GM19351 (cell line): Measurements from ENCODE around the gene LNP1.
"Not testable (repeated sequence)": the region's sequence is repeated elsewhere in the genome, so short reads cannot be mapped to it uniquely, and the experiment has no call there.

Source experiments
- ATAC-seq: cut with Tn5 transposase; IDR thresholded peaks from one replicate; pipeline ENCODE4 v1.9.1; 2021; ENCODE audit warnings: mild to moderate bottlenecking, moderate library complexity; ENCODE audit not compliant: unreplicated experiment

The LNP1 gene

DNA sequence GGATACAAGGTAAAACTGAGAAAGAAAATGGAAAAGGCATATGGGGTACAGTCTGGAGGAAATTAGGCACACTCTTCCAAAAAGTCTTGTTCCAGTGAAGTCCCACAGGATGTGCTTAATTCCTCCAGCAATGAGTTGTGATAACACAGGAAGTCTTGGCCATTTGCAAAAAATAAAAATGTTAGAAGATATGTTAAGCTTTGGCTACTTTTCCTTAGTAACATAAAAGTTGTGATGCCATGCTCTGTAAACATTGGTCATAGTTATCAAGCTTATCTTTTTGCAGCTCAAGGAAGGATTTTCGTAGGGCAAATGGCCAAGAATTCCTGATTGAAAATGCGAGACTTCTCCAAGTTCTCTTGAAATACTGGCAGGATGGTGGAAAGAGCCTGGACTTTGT, 26.4 kb downstream of the LNP1 start:
- no peak for ATAC-seq

DNA sequence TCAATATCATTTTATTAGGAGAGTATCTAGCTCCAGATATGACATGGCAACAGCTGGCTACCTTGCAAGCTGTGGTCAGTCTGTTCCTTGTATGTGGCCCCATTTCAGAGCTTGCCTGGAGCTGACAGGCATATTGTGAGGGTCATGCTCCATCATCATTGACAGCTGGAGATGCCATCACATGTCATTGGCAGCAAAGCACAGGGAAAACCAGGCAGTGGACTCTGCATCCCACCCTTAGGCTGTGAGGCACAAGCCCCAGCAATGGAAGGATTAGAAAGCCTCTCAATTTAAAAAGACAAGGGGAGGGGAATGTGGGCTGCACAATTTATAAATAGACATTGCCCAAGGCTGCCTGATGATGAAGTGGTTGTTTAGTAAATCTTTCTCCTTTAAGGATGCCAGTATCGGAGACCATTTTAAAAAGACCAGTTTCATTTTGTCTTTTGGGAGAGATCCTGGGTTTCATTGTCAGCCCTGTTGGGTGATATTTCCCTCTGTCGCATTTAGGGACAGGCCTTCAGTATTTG, 27.9 kb downstream of the LNP1 start:
- no peak for ATAC-seq

DNA sequence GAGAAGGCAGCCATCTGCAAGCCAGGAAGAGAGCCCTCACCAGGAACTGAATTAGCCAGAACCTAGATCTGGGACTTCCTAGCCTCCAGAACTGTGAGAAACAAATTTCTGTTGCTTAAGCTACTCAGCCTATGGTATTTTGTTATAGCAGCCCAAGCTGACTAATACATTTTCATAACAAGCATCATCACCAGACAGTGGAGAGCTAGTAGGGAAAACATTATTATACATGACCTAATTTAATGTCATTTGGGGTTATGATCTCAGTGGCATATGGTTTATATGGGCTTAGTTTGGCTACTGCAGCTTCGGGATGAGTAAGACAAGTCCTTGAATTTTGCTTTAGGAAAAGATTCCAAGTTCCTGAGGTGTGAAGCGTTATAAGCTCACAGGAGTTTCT, 35.6 kb downstream of the LNP1 start:
- no peak for ATAC-seq

DNA sequence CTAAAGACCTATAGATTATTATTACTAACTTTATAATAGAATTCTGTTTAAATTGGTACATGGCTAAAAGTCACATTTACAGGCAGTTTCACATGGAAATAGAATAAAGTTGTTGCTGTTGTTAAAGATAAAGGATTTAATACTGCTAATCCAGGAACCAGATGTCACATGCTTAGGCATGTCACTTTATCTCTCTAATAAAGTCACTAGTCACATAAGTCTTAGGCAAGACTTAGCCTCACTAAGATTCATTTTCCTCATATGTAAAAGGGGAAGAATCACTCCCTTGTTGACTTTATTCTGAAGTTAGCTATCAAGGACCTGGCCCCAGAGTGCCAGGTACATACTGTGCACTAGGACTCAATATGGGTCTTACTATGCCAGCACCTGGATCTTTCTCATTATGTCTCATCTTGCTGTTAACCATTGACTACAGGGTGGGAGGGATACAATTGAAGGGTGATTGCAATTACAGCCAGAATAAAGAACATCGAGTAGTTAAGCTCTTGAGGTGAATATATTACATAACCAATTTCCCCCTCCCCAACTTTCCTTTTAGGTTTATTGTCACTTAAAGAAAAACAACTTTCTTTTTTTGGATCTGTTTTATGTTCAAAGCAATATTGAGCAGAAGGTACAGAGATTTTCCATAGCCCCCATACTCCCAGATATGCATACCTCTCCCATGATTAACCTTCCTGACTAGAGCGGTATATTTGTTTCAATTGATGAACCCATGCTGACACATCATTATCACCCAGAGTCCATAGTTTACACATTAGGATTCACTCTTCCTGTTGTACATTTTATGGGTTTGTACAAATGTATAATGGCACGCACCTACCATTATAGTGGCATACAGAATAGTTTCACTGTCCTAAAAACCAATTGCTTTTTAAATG, 36.6 kb downstream of the LNP1 start:
- ATAC-seq, result no peak

DNA sequence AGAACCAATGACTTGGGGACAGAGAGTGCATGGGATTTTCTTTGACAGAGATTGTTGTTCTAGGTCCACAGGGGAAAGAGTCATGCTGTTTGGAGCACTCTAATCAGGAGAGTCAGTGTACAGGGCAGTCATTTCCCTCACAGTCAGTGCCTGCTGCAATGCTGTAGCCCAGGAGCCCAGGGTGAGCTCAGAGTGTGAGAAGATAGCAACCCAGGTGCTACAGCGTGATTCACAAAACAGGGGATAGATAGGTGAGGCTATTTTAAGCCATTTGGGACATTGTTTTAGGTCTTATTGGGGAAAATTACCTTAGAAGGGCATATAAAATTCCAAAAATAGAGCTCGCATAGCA, 37.3 kb downstream of the LNP1 start:
- no peak for ATAC-seq

DNA sequence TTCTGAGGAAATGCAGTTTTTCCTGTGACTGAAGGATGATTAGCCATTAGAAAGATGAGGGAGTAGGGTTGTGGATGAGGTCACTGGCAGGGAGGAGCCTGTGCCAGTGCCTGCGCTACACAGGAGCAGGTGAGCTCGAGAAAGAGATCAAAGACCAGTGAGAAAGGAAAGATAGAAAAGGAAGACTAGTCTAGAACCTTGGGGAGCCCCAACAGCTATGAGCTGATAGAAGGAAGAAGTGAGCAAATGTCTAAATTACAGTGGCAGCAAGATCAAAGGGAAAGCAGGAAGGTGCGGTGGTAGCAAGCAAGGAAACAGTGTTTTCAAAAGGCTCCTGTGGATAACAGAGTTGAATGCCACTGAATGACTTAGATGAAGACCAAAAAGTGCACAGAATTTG, 39.6 kb downstream of the LNP1 start:
- ATAC-seq, result no peak

DNA sequence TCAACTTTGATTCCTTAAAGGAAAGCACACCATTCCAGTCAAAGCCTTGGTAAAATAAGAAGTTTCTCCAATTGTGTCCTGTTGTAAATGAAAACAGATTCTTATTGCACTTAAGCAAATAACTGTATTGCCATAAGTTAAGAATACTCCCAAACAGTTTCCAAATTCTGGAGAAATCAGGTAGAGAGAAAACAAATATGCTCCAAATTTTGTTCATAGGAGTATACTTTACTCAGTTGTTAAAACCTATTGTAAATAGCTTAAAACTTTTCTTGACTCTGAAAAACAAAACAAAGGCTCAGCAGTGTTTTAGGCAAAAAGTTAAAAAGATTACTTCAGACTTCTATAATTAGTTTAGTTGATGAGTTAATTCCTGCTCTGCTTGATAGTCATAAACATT, 42.4 kb downstream of the LNP1 start:
- no peak for ATAC-seq

DNA sequence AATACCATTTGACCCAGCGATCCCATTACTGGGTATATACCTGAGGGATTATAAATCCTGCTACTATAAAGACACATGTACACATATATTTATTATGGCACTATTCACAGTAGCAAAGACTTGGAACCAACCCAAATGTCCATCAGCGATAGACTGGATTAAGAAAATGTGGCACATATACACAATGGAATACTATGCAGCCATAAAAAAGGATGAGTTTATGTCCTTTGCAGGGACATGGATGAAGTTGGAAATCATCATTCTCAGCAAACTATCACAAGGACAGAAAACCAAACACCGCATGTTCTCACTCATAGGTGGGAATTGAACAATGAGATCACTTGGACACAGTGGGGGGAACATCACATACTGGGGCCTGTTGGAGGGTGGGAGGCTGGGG, 45.7 kb downstream of the LNP1 start:
- not testable (repeated sequence) for ATAC-seq

GRCh38 chr3:100448079-100448478, 46.7 kb downstream of the LNP1 start:
- no peak for ATAC-seq

DNA sequence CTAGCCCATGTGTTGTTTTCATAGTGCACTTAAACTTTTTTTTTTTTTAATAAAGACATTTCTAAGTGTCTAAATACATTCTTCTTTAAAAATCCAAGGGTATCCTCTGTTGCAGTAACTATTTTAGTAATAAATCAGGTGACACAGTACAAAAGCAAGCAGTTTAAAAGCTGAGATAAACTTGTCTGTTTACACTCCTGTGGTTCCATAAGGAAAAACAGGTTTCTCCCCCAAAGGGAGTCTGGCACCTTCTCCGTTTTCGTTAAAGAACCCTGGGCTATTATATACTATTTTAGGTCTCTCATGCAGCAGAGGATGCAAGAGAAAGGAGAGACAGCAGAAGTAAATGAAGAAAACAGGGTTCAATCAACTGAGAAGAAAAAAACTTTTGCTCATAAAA, 47.9 kb downstream of the LNP1 start:
- no peak for ATAC-seq

DNA sequence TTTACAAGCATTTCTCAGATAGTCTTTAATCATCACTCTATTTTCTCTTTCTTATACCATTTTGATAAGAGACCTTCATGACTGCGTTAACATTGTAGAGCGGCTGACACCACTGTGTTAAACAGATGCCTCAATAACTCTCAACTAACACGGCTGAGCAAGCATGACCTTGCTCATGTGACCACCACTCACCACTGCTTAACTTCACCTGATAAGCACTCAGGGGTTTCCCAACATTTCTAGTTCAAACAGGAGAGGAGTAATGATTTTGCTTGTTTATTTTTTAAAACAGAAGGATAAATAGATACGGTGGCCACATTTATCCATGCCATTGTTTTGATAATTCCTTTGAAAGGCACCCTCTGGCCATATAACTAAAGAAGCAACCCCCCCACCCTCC, 53.3 kb downstream of the LNP1 start:
- no peak for ATAC-seq

GRCh38 chr3:100455841-100456550, 54.7 kb downstream of the LNP1 start:
- no peak for ATAC-seq

- no peak for ATAC-seq
Observed at GRCh38 chr3:100456745-100457144, 55.4 kb downstream of the LNP1 start.

- ATAC-seq, result no peak
Observed at GRCh38 chr3:100457811-100458210, 56.5 kb downstream of the LNP1 start.

GRCh38 chr3:100458814-100459213, 57.5 kb downstream of the LNP1 start:
- no peak for ATAC-seq

GRCh38 chr3:100463002-100463401, 61.7 kb downstream of the LNP1 start:
- ATAC-seq, result peak; percentile 87

- no peak for ATAC-seq
Observed at GRCh38 chr3:100463646-100464155, 62.4 kb downstream of the LNP1 start.

DNA sequence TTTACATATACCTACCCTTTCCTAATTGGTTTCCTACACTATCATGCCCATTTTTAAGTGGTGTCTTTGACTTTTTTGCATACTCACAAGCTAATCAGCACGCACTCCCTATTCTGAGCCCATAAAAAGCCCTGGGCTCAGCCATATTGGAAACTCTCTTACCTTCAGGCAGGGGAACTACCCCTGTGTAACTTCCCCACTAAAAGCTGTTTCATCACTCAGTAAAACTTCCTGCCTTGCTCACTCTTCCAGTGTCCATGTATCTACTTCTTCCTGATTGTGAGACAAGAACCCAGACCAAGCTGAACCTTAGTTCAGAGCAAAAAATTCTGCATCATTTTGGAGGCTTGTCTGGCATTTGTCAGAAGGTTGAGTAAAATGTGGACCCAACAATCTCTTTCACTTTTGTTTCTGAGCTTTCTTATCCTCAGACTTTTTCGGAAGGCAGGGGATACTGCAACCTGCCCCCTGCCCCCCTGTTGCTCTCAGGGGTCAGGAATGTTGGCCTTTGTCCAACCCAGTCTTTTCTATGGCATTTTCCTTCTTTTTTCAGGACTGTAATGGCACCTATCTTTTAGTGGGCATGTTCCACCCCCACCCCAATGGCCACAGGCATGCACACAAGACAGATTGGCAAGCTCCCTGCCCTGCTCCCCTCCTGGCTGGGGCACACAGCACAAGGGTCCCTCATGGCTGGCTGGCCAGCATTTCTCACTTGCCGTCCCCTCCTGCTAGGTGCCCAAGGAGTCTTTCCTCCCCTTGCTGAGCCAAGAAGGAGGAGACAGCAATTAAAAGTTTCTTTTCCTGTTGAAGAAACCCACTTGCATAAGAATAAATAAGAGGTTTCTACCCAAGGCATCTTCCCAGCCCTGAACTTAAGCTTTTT, 64.8 kb downstream of the LNP1 start:
- peak; percentile 45 for ATAC-seq

DNA sequence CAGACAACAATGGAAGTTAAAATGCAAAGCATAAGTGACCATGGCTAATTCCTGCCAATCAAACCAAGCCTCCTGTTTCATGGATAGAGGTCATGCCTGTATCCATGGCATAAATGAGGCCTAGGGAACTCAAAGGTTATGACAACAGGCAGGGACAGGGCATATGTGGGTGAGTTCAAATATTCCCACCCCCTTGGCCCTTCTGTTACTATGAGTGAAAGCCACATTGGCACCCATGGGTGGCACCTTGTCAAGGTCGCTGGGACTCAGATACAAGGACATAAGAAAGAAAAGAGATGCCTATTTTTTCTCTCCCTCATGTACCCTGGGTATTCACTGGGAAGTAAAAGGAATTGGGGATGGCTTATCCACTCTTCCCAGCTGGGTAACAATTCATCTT, 65.8 kb downstream of the LNP1 start:
- ATAC-seq, result no peak

DNA sequence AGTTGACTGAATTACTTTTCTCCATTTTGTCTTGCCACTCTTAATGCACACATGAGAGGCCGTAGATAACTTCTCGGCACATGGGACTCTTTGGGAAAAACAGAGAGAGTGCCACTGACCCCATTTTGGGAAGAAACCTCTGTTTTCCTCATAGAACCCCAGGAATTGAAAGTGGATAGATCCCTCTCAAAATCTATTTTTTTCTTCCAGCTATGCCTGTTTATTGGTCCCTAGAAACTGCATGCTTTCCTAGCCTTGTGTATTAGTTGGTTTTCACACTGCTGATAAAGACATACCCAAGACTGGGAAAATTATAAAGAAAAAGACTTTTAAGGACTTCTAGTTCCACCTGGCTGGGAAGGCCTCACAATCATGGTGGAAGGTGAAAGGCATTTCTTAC, 67.3 kb downstream of the LNP1 start:
- no peak for ATAC-seq

- no peak for ATAC-seq
Observed at GRCh38 chr3:100470951-100471350, 69.6 kb downstream of the LNP1 start.
